Renal cortical epithelial cell (primary cell): ENCODE measurements around the gene KIF6. TPM values are rescaled to one million over a fixed set of nuclear protein-coding genes. Genes with fewer than 3 reads are reported as not detected.
A peak's percentile ranks its signal among the peaks of the same experiment; 100 is the strongest.

ENCODE experiments used
- DNase-seq: peaks from one replicate; pipeline ENCODE4 v3.0.0-alpha.2; 2011; ENCODE audit warnings: low read depth
- total RNA-seq: library from RNA; depleted of rRNA; stranded (reverse); fragments of >200 nt; gene quantifications from 2 replicates; pipeline ENCODE4 v1.2.3, GENCODE V29; 2014

Gene KIF6
- total RNA-seq, 1 donor from 2014 or later: 1.3 TPM

DNA sequence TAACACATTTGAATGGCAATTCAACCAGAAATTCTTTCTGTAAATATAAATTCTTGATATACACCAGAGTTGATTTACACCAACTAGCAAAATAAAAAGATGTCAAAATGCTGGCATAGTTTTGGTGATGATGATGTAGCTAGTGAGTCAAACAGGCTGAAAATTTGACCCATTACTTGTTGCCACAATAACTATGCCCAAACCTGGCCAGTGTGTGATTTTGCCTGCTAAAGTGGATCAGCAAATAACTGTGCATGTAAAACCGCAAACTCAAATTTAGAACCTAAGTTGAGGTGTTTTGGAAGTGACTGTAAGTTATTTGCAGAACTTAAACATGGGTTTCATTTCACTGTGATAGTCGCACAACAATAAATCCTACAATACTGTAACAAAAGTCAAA is 125.9 kb downstream of the KIF6 start:
- no peak for DNase-seq

DNA sequence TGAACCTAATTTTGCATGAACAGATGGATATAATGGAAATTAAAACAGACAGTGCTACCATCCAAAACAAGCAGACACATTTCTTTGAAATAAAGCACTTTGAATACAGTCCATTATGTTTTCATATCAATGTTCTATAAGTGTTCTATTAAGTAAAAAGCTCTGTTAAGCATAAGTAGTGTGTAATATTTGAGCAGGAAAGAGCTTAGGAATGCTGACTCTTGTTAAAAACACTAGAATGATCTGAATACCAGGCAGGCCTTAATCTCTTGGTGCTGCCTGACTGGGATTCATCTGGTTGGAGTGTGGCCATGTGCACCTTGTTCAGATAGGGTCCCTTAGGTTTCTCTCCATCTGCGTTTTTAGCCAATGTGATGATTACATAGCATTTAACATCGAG is 130.9 kb downstream of the KIF6 start:
- no peak for DNase-seq

DNA sequence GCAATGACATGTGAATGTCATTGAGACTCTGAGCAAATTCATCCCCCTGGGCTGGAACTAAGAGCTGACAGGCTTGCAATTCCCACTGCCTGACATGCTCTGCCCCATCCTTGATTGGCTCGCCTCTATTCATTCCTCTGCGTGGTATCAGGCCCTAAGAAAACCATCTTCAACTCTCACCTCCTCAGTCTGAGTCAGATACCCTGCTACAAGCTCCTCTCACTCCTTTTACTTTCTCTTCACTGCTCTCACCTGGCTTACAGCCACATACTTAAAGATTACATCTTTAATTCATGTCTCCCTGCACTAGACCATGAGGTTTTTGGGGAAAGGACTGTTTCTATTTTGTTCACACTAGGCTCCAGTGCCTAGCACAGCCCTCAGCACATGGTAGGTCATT is 131.6 kb downstream of the KIF6 start:
- DNase-seq: peak; percentile 6

DNA sequence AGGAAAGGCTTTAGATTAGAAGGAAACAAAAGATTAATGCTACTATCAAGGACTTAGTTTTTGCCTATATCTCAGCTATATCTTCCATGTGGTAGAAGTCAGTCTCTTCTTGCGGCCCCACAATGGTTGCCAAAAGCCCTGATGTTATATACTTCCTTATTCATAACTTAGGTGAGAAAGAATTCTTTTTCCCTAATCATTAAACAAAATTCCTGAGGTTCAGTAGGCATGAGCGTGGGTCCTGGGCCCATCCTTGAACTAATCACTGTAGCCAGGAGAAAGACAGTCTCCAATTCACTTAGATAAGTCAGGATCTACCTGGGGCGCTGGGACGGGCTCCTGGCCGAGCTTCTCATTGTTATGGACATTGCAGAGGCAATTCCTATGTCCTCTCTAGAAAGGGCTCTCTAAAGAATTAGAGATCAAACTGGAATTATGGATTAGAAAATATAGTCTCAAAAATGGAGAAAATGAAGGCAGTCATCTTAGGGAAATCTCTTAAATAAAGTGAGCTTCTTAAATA is 134.3 kb downstream of the KIF6 start:
- peak; percentile 10 for DNase-seq

DNA sequence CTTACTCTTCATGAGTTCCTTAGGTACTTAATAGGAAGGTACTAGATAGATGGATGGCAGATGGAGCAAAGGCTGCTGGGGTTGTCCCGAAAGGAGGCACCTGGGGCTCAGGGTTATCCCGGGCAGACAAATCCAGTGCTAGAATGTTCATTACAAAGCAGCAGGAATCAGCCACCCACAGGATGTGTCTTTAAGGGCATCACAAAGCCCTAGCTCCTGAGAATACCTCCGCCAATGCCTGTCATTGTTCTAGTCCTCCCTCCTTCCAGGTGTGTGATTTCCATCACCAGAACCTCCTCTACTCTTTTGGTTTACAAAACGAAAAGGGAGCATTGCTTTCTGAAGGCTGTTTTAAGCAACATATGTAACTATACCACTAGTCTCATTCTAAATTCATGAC is 138.1 kb downstream of the KIF6 start:
- DNase-seq: no peak

DNA sequence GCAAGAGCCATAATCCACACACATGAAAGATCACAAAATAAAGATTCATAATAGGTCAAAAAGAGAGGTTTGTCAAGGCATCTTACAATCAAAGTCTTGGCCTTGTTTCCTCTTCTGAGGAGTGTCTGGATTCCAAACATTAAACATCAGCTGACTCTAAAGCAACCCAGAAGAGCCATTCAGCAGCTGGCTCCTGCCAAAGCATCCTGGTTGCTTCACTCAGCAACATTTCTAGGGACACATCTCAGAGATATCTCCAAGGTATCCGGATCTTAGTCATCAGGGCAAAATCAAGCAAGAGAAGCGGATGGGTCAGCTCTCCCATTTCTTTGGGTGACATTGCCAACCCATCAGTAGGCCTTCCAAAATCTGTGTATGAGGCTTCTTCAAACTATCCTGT is 139.6 kb downstream of the KIF6 start:
- DNase-seq: no peak

DNA sequence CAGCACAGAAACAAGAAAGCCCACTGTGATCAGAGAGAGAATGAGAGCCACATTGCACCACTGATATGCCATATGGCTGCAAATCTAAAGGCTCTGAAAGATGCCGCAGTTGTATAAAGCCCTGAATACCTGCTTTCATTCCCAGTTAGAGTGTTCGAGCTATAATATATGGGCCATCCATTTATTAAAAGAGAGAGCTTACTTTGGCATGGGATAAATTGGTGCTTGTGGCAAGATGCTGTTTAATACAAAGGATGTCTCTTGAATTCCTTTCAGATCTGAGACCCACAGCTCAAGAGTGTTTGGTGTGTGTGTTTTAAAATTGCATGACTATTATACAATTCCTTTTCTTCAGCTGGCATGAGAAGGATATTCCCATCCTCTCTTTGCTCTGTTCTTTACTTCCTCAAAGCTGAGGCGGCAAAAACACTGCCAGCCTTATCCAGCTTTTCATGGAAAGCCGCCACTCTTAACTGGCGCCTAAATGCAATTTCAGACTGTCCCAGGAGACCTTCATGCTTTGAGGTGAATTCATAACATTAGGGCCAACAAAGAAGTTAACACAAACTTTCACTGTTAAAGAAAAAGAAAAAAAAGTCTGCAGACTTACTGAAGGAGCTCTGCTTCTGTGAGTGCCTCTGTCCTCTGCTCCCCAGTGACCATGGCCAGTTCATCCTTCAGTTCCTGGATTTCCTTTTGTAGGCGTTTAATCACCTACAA is 147.6 kb downstream of the KIF6 start:
- DNase-seq: no peak

DNA sequence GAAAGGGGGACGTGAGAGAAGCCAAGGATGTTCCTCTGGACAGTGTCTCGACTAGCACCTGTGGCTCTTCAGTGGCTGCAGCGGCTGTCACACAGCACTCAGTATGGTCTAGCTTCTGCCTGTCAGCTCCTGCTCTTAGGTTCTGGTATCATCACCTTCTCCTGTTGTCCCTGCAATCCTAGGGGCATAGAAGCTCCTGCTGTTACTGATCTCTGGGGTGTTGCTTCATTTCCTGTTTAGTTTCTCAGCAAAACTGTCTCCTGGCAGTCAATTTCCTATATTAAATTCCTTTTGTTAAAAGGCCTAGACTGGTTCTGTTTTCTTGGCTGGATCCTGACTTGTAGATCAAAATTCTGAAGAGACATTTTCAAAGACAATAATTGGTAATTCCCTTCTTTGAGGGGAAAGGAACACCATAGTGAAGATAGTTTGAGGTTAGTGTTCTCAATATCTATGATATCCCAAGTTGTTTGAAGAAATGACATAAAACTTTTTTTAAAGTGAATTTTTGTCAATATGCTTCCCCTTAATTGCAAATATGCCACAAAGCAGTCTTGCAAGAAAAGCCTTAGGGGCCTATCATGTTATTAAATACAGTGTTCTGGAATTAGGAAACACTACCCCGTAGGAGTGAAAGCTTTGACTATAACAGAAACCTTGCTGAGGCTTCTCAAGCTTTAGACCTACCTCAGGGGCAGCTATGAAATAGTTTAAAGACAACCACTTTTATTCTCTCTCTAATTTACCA is 148.5 kb downstream of the KIF6 start:
- no peak for DNase-seq

DNA sequence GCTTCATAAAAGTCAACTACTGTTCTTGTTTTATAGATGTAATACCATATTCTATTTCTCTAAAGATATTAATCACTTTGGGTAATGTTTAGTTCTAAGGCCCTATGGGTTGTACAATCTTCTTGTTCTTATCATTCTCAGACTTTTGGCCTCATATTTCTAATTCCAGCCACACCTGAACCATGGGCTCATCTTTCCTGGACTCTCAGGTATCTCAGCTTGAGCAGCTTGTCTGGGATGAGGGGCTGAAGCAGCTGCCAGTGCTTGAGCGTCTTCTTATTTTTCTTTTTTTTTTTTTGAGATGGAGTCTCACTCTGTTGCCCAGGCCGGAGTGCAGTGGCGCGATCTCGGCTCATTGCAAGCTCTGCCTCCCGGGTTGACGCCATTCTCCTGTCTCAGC is 150.2 kb downstream of the KIF6 start:
- no peak for DNase-seq

DNA sequence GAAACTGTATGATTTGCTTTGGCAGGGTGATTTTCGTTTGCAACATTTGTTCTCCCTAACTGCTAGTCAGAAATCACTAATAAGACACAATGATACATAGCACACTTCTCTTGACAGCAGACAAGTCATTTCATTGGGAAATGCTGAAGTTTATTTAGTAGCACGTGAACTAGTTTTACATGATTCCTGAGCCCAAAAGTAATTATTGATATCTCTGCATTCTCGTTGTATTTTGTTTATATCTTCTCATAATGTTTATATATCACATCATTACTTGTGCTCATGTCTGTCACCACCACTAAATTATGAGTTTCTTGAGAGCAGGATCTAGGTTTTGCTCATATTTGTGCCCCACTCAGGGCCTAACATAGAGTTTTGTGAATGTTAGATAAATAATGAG is 151.7 kb downstream of the KIF6 start:
- no peak for DNase-seq

DNA sequence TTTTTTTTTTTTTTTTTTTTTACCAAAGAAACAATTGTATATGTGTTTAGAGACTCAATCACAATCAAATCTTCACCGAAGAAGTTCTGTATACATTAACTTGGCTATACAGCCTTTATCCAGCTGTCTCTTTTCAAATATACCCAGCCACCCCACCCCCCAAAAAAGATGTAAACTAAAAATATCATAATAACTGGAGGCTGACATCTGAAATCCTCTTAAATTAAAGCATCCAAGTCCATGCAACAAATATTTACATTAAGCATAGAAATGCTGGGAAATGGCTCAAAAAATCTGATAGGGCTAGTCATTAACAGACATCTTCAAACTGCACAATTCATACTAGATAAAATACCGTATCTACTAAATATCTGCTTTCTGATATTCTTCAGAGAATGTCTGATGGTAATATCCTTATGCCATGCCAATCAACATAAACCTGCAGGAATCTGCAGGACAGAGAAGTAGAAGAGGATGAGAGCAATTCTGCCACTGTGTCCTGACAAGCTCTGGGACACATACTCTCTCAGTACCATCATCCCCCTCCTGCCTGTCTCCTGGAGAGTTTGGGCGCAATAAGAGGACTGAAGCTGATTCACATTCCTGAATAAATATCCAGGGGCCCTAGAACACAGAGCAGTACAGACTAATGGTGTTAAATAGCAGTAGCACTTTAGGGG is 152.4 kb downstream of the KIF6 start:
- DNase-seq: no peak

DNA sequence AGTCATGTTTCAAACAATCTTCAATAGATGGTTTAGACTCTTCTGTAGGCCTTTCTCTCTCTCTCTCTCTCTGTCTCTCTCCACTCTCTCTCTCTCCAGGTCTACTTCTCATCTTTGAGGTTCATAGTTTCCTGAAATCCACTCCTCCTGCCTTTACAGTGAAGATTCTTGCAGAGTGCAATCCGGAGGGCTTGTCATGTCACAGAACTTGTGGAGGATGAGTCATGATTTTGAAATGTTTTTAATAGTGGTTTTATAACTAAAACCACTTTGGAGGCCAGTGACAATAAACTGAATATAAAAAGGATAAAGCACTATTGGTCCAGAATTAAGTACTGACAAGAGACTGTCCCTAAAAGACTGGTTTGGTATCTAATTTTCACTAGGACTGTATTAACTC is 156.3 kb downstream of the KIF6 start:
- peak; percentile 51 for DNase-seq

DNA sequence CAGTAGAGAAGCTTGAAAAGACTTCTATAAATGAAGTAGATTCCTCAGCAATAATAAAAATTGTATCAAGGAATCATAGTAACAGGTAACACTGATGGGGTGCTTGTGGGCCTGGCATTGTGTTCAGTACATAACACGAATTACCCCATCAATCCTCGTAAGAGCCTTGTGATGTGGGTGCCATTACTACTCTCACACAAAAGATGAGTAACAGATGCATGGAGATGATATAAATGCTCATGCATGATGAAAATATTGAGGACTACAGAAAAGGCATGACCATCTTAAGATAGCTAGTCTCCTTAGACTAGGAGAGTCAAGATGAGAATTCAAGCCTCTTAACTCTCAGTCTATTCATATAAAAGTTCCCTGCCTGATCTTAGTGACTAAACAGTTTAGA is 158.1 kb downstream of the KIF6 start:
- DNase-seq: no peak

DNA sequence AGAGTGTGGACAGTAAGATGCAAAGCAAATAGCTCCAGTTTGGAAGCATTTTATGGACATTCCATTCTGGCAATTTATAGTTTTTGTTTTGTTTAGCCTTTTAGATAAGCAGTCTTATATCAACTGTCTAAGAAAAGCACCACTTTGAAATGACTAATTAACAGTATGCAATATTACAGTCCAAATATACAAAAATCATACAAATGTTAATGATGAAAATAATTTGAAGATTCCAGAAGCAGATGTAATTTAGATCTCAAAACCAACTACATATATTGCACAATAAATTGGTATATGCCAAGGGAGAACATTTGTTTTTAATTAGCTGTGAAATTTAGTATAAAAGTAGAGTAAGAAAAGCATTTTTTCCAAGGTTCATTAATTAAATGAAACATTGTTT is 158.8 kb downstream of the KIF6 start:
- no peak for DNase-seq

DNA sequence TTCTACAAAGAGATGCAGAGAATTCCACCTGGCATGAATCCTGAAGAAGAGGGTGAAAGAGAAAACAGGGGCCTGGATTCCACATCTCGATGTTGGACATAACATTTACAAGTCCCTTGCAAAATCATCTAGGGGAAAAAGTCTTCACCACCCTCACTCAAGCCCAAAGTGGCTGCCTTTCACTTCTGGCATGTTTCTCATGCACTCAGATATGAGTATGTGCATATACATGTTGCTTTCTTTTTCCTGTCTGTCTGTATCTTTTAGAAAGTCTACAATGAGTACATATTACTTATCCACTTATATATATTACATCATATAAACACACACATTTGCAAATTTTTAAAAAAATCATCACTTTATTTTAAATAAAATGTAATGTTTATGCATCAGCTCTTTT is 159.3 kb downstream of the KIF6 start:
- no peak for DNase-seq

DNA sequence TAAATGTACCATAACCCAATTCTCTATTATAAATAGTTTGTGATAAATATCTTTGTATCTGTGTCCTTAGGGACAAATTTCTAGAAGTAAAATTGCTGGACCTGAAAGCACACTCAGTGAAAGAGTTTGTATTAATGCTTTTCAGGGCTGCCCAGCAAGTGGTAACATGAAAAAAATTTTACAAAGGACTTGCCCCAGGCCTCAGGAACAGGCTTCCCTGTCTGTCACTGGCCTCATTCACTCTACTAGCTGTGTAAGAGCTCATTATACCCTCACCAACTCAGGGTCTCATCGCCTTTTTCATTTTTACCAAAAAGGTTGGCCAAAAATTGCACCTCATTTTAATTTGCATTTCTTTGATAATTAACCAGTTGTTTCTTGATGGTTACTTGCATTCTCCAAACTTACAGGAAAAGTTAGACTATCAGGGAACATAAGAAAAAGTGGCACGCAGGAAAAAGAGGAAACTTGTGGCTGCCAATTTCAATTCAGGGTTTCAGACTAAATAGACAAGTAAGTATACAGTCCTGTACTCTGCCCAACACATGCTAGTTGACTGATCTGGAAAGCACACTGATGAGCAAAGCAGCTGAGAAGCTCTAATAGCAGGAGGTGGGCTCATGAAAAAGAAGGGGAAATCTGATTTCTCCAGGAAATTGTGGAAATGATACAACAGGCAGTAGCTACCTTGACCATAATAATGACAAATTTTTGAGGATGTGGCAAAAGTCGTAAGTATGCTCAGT is 161.5 kb downstream of the KIF6 start:
- no peak for DNase-seq

DNA sequence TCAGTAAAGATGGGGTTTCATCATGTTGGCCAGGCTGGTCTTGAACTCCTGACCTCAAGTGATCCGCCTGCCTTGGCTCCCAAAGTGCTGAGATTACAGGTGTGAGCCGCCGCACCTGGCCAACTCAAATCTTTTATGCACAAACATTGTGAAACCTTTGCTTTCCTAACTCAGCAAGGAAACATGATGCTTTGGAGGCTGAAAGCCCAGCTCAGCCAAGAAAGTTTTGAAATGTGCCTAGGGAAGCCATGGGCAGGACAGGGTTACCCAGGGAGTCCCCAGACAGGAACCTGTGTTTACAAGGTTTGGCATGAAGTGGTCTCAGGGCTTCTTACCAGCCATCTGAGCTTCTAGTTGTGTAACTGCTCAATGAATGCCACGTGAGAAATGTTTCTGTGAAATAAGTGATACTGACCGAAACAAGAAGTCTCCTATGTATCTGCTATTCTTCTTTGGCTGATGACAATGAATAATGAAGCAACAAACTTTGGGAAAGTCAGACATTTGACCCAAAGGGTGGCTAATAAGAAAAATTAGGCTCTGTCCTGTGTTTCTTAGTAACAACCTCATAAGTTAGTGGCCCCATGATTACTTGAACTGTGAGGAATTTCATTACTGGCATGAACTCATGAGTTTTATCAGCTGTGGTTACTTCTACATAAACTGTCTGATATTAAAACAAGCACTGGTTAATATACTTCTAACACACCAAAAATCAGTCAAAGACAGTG is 163.5 kb downstream of the KIF6 start:
- no peak for DNase-seq

DNA sequence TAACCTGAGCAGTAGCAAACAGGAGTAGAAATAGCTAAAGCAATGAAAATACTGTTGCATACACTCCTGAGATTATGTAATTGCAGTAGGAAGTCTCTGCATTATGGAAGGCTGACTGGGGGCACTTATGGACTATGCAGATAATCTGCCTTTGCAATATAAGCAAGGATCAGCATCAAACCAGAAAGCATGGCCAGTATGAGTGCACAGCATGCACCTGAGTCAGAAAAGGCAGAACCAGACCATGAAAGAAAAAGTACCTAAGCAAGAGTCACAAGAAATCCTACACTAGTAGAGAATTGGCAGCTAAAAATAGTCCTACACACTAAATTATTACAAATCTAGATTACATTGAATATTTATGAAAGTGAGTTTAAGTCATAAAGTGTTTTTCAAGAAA is 164.3 kb downstream of the KIF6 start:
- DNase-seq: no peak

DNA sequence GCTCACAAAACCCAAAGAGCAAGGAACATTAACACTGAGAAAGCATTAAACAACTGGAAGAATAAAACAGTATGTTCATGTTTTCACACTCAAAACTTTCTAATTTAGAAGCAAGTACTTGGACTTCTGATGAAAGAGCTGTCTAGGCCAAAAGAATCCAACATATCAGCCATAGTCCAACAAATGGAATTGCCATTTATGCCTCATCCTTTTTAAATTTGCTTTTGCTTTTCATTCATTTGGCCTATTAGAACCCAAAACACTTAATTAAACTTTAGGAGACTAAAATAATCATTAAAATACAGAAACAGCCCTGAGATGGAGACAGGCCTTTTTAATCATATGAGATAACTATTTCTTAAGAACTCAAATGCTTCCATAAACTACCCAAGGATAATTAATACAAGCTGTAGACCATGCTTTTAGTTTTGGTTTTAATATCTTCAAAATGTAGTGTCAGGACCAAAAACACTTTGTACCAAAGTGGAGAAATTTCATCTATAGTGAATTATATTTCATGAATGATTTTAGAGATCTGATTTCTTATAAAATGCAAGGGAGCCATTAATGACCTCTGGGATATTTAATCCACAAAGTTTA is 166.5 kb downstream of the KIF6 start:
- DNase-seq: no peak

DNA sequence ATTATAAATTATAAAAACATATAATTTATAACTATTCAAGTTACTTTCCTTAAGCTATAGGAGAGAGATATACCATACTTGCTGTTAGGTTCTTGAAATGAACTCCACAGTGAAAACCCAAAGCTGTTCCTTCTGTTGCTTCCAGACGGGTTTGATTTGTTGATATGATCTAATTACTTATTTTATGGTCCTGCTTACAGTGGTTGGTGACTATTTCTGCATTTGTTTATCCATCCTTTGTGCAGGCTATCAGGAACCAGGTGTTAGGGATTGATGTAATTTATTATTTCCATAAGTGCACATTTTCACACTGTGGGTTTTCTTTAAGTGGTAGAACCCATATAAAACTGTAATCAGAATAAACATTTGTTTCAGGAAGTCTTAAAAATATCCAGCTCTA is 167.1 kb downstream of the KIF6 start:
- DNase-seq: no peak

DNA sequence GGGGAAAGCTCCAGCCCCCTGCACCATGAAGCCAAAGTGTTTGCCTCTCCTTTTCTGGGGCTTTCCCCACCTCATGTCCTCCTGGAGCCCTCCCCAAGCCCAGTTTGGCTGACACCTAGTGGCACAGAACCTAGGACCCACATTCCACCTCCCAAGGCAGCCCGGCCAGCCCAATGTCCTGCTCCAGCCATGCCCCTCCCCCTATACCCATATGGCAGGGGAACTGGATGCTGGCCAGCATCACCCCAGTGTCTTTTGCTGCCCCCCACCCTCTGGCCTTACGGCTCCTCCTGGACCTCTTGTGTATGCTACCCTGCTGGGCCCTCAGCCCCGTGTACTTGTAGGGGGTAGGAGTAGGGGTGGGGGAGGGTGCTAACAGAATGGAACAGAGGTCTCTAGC is 170.1 kb downstream of the KIF6 start:
- DNase-seq: no peak
